ENCODE measurements around the gene MED22. TPM values are rescaled to one million over a fixed set of nuclear protein-coding genes. Genes with fewer than 3 reads are reported as not detected.

The MED22 gene
- total RNA-seq, 1 experiment from 2014 or later: 32.6 TPM

- peaks cover 34% of the 10 kb centered on the region for H3K4me1 Mint-ChIP-seq (ENCODE audit: insufficient read depth, unreplicated experiment)
- H3K27ac Mint-ChIP-seq (ENCODE audit: low read depth, unreplicated experiment): no peak overlapping the region
- peaks cover 78% of the 10 kb centered on the region for H3K36me3 Mint-ChIP-seq (ENCODE audit: insufficient read depth, unreplicated experiment)
- no peak for TF ChIP-seq CTCF (IDR thresholded peaks at IDR 0.05; ENCODE audit: unreplicated experiment)
- CTCF ChIA-PET: interaction anchor here (1.0 to 1.4 kb wide), 2 partner anchors 9 to 32 kb away, joined by 3 read pairs; no protein-coding TSS in a partner anchor
- H3K9me3 Mint-ChIP-seq (ENCODE audit: unreplicated experiment): no peaks in the 10 kb centered on the region
- BruUV-seq (replicated peaks): no TSS peak
- intact Hi-C loops (cut with micrococcal nuclease): no loop called here
- no peak overlapping the region for H3K4me3 Mint-ChIP-seq (ENCODE audit: unreplicated experiment)
- no peaks in the 10 kb centered on the region for H3K27me3 Mint-ChIP-seq (ENCODE audit: insufficient read depth, unreplicated experiment)
- POLR2A ChIA-PET: interaction anchor here (1.1 to 2.5 kb wide), 4 partner anchors 8 to 15 kb away, joined by 3 to 8 read pairs (median 5); partner anchors contain the start of genes SURF1 and SURF2
- no peak for DNase-seq (ENCODE audit: unreplicated experiment)
These were observed 18.5 kb upstream of the MED22 start for GRCh38 chr9:133366435-133366834.

- DNase-seq (ENCODE audit: unreplicated experiment): peak; percentile 36
- intact Hi-C loops (cut with micrococcal nuclease): no loop called here
- no peak for TF ChIP-seq CTCF (IDR thresholded peaks at IDR 0.05; ENCODE audit: unreplicated experiment)
- Mint-ChIP-seq H3K27ac (ENCODE audit: low read depth, unreplicated experiment) (no peak overlapping the region), H3K27me3 (ENCODE audit: insufficient read depth, unreplicated experiment) (no peaks in the 10 kb centered on the region), H3K4me1 (ENCODE audit: insufficient read depth, unreplicated experiment) (peaks cover 18% of the 10 kb centered on the region), H3K9me3 (ENCODE audit: unreplicated experiment) (no peaks in the 10 kb centered on the region), H3K36me3 (ENCODE audit: insufficient read depth, unreplicated experiment) (peaks cover 79% of the 10 kb centered on the region), H3K4me3 (ENCODE audit: unreplicated experiment) (no peak overlapping the region)
- TSS peak; percentile 36 for BruUV-seq (replicated peaks)
- POLR2A ChIA-PET: interaction anchor here (0.7 to 3.4 kb wide), 5 partner anchors 10 to 15 kb away, joined by 3 to 22 read pairs (median 5); partner anchors contain the start of genes MED22 and RPL7A
- CTCF ChIA-PET: interaction anchor here (0.7 kb wide), 1 partner anchor 195 kb away, joined by 3 read pairs; no protein-coding TSS in a partner anchor
These were observed 14.6 kb upstream of the MED22 start for GRCh38 chr9:133362359-133363044.

GRCh38 chr9:133361507-133362092 is 13.7 kb upstream of the MED22 start:
- ChIA-PET POLR2A (interaction anchor here (0.7 to 2.0 kb wide), 3 partner anchors 11 to 15 kb away, joined by 3 to 7 read pairs (median 3); partner anchors contain the start of genes MED22, RPL7A and STKLD1), CTCF (no interaction called here)
- BruUV-seq (replicated peaks): no TSS peak
- no peak for DNase-seq (ENCODE audit: unreplicated experiment)
- intact Hi-C loops (cut with micrococcal nuclease): no loop called here
- Mint-ChIP-seq H3K4me3 (ENCODE audit: unreplicated experiment) (no peak overlapping the region), H3K9me3 (ENCODE audit: unreplicated experiment) (no peaks in the 10 kb centered on the region), H3K27me3 (ENCODE audit: insufficient read depth, unreplicated experiment) (no peaks in the 10 kb centered on the region), H3K36me3 (ENCODE audit: insufficient read depth, unreplicated experiment) (peaks cover 72% of the 10 kb centered on the region), H3K27ac (ENCODE audit: low read depth, unreplicated experiment) (no peak overlapping the region), H3K4me1 (ENCODE audit: insufficient read depth, unreplicated experiment) (peaks cover 18% of the 10 kb centered on the region)
- no peak for TF ChIP-seq CTCF (IDR thresholded peaks at IDR 0.05; ENCODE audit: unreplicated experiment)

All from MCF 10A (cell line).